GM18498 (cell line): ENCODE measurements around the gene PRR19.
A peak's percentile ranks its signal among the peaks of the same experiment; 100 is the strongest.
"Not testable (repeated sequence)": the region's sequence is repeated elsewhere in the genome, so short reads cannot be mapped to it uniquely, and the experiment has no call there.

Experiments used
- ATAC-seq: cut with Tn5 transposase; IDR thresholded peaks from one replicate; pipeline ENCODE4 v1.9.1; 2021; ENCODE audit warnings: mild to moderate bottlenecking, moderate library complexity; ENCODE audit not compliant: unreplicated experiment

PRR19 gene

DNA sequence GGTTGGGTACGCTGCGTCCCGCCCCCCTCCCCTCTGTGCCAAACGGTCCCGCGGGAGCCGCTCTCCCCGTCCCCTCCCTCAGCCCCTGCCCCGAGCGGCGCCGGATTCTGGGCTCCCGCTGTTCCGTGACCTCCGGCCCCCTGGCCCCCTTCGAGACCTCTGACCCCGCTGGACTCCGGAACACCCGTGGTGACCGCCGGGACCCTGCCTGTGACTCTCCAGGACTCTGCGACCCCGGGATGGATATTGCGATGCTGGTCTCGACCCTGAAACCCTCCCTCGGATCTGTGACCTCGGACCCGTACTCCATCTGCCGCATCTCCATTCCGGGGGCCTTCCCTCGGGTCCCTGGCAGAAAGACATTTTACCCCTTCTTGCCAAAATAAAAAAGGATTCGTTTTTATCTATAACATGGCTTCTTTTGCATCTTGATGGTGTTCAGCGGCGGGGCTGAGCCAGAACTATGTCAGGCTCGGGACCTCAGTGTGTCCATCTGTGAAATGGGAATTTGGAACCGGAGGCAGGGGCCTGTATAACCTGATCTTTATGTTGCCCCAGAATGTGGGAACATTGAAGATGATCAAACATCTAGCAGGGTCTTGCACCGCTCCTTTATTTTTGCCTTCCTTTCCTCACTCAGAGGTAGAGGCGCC is 22.8 kb downstream of the PRR19 start:
- ATAC-seq, result no peak

DNA sequence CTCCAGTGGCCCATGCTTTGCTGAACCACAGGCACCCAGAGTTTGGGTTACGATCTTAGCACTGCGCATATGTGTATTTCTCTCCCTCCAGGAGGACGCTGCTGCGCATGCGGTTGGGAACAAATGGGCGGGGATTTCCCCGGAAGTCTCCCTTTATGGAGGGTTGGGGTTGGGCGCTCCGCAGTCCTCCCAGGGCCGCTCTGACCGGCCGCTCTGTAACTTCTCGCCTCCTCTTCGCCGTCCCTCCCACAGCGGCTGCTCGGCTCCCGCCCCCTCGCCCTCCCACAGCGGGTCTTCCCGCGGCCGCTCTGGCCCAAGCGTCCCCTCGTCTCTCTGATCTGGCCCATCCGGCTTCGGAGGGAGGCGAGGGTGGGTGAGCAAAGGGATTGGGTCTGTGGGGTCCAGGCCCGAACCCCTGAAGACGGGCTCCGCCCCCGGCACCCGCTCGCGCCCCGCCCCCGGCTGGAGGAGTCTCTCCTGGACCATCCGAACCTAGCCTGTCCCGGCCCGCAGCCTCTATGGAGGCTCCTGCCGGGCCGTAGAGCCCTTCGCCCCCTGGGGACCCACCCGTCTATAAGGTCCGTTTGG is 23.5 kb downstream of the PRR19 start, which contains the start of gene MEGF8:
Gene MEGF8, plus strand, starts transcription at position 328 of the 588 bp plus-strand sequence. CDS start 609 bp downstream, outside the sequence.
- ATAC-seq, result peak; percentile 92

DNA sequence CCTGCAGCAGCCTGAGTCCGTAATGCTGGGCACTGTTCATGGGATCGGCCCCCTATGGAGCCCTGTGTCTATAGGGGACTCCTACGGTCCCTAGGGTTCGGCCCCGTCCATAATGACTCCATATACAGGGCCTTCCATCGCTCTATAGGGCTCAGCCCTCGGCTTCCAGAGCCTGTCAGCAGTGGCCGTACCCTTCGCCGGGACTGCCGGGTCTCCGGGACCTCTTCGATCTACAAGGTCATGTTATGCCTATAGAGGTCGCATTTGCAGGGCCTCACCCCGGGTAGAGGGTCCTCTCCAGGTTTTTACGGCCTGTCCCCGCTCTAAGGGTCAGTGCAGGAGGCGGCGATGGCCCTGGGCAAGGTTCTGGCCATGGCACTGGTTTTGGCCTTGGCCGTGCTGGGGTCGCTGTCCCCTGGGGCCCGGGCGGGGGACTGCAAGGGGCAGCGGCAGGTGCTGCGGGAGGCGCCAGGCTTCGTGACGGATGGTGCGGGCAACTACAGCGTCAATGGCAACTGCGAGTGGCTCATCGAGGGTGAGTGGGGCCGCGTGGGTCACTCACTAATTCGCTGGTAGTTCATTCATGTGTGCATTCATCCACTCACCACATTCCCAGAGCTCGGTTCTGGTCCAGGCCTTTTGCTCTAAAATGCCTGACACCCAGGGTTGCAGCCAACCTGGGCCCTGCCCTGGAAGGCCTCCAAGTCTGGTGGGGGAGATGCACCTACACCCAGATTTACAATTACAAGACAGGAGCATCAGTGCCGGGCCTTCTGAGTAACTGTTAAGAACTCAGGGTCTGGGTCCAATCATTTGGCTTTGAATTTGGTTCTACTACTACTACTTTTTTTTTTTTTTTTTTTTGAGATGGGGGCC is 24.2 kb downstream of the PRR19 start:
- ATAC-seq, result peak; percentile 22

DNA sequence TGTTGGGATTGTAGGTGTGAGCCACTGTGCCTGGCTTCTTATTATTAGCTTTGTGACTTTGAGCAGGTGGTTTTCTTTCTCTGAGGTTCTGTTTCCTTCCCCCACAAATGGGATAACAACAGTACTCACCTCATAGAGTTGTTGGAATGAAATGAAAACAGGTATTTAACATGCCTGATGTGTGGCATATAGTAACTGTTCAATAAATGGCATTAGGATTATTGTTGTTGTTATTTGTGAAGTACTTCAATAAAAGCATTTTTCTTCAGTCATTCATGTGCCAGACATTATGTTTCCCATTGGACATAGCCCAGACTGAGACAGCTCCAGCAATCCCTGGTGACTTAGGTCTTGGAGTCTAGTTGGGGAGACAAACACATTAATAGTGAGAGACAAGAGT is 25.0 kb downstream of the PRR19 start:
- ATAC-seq, result no peak

DNA sequence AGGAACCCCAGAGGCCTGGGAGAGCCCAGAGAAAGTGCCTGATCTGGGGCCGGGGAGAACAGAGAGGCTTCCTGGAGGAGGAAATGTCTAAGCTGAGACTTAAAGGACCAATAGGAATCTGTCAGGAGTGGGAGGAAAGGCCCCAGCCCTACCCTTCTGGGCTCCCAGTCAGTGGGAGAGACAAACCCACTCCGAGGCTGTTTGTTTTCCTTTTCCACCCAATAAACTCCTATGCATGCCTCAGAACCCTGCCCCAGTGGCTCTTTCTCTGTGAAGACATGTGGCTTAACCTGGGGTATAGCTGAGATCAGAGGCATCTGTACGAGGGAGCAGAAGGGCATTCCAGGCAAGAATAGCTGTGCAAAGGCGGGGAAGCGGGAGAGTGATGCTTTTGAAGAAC is 25.4 kb downstream of the PRR19 start:
- no peak for ATAC-seq

DNA sequence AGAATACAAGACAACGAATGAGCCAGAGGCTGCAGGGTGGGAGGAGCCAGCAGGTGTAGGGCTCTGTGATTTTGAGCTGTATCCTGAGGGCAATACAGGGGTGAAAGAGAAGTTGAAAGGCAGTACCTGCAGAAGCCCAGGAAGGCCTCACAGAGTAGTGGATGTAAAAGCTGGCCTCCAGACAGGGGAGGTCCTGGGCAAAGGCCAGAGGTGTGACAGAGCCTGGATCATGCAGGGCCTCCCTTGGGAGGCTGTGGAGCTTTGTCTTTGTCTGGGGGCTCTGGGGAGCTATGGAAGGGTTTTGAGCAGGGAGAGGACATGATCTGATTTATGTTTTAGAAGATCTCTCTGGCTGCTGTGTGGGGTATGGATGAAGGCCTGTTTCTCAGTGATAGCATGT is 26.2 kb downstream of the PRR19 start:
- no peak for ATAC-seq

DNA sequence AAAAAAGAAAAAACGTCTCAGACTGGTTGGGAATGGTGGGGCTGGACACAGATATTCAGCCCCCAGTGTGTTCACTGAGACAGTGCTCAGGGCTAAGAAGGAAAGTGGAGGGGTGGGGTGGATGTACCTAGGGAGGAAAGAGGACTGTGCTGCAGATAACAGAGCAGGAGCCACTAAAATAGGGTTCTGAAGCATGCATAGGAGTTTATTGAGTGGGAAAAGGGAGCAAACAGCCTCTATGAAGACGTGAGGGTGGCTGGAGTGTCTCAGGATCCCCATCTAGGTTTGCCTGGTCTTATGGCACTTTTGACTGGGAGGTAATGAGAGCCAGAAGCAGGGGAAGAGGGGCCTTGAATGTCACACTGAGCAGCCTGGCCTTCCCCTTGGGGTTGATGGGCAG is 26.9 kb downstream of the PRR19 start:
- no peak for ATAC-seq

DNA sequence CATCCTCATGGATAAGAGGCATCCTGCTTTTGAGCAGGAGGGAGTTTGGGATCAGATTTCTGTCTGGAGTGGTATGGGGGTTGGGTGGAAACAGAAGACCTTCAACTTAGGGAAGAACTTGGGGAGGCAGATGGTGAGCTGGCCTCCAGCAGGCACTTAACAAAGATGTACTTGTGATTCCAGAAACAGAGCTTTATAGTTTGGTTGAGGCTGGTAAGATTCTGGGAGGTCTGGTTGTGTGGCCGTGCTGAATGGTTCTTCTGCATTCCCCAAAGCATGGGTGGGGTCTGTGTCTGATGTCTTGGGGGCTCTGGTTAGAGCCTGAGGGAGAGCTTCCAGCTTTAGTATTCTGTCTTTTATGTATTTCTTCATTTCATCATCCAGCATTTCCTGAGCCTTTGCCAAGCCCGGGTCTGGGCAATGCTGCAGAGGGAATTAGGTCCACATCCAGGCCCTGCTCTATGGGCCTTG is 28.3 kb downstream of the PRR19 start:
- no peak for ATAC-seq

DNA sequence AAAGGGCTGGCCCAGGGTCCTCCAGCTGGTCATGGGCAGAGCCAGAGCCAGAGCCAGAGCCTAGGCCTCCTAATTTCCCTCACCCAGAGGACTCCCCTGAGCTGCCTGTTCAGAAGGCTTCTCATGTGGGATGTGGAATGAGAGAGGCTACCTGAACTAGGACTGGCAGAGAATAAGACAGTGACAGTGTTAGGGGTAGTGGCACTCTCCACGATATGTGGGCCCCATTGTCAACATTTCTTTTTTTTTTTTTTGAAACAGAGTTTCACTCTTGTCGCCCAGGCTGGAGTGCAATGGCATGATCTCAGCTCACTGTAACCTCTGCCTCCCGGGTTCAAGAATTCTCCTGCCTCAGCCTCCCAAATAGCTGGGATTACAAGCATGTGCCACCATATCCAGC is 29.4 kb downstream of the PRR19 start:
- not testable (repeated sequence) for ATAC-seq

DNA sequence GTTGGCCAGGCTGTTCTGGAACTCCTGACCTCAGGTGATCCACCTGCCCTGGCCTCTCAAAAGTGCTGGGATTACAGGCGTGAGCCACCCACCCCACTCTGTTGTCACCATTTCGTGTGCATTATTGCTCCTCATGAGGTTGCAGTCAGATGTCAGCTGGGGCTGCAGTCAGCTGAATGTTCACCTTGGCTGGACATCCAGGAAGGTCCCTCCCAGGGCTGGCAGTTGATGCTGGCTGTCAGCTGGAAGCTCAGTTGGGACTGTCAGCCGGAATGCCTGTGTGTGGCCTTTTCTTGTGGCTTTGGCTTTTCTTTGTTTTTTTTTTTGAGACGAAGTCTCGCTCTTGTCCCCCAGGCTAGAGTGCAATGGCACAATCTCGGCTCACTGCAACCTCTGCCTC is 30.1 kb downstream of the PRR19 start:
- ATAC-seq, result no peak

DNA sequence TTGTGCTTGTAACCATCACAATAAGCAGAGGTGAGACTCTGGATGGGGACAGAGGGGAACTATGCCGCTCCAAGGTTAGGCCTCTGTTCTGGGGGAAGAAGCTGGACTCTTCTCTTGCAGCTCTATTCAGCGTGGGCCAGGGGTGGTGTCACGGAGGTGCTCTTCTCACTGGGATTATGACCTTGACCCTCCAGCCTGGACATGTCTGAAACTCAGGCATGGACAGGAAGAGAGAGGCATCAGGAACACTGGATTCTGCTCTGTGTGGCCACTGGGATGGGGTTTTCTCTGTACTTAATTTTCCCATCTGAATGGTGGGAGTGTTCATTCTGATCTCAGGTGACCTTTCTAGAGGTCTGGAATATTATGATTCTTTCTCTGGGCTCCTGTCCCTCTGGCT is 31.1 kb downstream of the PRR19 start:
- no peak for ATAC-seq

DNA sequence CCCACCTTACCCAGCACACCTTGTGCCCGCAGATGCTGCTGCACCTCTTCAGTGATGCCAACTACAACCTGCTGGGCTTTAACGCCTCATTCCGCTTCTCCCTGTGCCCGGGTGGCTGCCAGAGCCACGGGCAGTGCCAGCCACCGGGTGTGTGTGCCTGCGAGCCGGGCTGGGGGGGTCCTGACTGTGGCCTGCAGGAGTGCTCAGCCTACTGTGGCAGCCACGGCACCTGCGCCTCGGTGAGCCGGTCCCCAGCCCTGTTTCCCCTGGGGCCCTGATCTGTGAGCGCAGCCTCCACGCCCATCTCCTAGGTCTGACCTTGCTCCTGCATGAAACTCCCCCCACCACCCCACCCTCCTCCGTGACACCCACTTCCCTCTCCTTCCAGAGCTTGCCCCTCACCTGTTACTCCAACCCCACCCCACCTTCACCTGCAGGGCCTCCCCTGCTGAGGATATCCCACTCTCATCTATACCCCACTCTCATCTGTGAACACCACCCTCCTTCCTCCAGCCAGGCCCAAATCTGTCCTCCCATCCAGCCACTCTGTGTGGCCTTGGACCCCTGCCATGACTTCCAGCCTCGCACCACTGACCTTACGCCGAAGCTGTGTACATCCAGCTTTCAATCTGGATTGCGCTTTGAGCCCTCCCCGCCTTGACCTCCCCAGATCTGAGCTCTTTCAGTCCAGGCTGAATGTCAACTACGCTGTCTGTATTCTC is 32.2 kb downstream of the PRR19 start:
- ATAC-seq, result no peak

DNA sequence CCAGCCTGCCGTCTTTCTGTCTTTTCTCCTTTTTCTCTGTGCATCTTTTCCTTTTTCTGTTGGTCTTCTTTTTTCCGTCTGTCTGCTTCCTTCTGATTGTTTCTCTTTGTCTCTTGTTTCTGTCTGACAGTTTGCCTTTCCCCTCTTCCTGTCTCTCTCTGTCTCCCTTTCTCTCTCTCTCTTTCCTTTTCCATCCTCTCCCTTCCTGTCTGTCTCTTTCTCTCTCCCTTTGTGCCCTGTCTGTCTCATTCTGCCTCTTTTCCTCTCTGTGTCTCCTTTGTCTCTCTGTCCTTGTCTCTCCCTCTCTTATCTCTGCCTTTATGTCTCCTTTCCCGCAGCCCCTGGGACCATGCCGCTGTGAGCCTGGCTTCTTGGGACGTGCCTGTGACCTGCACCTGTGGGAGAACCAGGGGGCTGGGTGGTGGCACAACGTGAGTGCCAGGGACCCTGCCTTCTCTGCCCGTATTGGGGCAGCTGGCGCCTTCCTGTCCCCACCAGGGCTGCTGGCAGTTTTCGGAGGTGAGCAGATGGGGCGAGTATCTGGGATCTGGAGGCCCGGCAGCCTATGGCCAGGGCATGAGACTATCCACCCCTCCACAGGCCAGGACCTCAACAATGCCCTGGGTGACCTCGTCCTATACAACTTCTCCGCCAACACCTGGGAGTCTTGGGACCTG is 32.9 kb downstream of the PRR19 start:
- ATAC-seq, result no peak

DNA sequence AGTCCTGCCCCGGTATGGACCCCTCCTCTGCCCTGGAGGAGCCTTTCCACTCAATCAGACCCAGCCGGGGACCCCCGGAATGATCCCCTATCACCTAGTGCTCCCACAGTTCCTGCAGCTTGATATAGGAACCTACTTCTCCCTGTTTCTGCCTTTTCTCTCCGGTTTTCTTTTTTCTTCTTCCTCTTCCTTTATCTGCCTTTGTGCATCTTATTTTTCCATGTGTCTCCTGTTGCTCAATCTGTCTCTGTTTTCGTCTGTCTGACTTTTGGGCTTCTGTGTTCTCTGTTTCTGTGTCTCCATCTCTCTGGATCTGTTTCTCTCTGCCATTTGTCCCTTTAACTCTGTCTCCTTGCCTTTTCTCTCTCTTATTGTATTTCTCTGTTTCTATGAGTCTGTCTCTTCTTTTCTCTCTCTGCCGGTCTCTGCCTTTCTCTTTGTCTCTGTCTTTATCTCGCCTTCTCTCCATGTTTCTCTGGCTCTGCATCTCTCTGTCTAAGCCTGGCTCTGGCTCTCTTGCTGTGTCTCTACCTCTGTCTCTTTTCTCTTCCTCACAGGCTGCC is 33.5 kb downstream of the PRR19 start:
- no peak for ATAC-seq

DNA sequence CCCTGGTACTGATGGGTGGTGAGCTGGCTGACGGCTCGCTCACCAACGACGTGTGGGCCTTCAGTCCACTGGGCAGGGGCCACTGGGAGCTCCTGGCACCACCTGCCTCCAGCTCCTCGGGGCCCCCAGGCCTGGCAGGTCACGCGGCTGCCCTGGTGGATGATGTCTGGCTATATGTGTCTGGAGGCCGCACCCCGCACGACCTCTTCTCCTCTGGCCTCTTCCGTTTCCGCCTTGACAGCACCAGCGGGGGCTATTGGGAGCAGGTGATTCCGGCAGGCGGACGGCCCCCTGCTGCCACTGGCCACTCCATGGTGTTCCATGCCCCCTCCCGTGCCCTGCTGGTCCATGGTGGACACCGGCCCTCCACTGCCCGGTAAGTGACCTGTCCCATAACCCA is 34.0 kb downstream of the PRR19 start:
- no peak for ATAC-seq

DNA sequence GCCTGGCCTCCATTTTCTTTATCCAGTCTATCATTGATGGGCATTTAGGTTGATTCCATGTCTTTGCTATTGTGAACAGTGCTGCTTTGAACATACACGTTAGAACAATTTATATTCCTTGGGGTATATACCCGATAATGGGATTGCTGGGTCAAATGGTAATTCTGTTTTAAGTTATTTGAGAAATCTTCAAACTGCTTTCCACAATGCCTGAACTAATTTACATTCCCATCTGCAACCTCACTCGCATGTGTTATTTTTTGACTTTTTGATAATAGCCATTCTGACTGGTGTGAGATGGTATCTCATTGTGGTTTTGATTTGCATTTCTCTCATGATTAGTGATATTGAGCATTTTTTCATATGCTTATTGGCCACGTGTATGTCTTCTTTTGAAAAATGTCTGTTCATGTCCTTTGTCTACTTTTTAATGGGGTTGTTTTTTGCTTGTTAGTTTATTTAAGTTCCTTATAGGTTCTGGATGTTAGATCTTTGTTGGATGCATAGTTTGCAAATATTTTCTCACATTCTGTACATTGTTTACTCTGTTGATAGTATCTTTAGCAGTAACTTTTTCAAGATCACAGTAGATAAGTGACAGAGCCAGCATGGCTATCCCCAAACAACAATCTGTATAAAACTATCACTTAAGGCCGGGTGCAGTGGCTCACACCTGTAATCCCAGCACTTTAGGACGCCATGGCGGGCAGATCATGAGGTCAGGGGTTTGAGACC is 37.4 kb downstream of the PRR19 start:
- ATAC-seq, result not testable (repeated sequence)

DNA sequence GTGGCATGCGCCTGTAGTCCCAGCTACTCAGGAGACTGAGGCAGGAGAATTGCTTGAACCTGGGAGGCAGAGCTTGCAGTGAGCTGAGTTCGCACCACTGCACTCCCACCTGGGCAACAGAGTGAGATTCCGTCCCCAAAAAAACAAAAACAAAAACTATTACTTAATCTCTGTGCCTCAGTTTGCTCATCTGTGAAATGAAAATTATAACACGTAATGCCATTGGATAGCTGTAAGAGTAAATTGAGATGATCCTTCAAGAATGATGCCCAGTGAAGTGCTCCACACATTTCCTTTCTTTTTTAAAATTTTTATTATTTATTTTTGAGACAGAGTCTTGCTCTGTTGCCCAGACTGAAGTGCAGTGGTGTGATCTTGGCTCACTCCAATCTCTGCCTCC is 38.0 kb downstream of the PRR19 start:
- not testable (repeated sequence) for ATAC-seq

DNA sequence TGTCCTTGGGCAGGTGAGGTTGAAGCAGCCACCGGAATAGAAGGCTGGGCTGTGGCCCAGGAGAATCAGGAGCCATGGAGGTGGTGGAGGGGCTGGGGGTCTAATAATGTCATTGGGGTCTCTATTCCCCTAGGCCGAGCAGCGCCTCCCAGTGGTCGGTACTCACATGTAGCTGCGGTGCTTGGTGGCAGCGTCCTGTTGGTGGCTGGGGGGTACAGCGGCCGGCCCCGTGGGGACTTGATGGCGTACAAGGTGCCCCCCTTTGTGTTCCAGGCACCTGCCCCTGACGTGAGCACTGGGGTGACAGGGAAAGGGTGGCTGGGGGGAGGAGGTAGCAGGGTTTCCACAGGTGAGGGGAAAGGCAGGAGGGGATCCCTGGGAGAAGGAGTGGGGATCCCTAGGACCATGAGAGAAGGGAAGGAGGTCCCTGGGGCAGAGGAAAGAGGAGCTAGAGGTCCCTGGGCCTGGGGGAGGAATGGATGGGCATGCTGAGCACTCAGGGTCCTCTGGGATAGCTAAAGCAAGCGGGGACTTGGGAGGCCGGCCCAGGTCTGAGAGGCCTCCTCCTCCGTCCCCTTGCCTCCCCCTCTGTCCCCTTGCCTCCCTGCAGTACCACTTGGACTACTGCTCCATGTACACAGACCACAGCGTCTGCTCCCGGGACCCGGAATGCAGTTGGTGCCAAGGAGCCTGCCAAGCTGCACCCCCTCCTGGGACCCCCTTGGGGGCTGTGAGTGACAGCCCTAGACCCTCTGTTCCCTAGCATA is 41.6 kb downstream of the PRR19 start:
- ATAC-seq, result no peak
